Spleen (tissue), 11 donors: Measurements from ENCODE around the gene APCDD1L. TPM values are rescaled to one million over a fixed set of nuclear protein-coding genes. Genes with fewer than 3 reads are reported as not detected.

Experiments
- DNase-seq: peaks from one replicate; pipeline ENCODE4 v3.0.0-alpha.2; 2020
- H3K27ac ChIP-seq, 8 donors: fragments of 200-600 bp; sonication (generic) in 7 of 8; 1 replicate in 4 of 8; 2 replicates in 4 of 8; pipeline versions ENCODE4 v1.5.0 to v1.8.0; 2016 to 2021; ENCODE audit warnings: inconsistent platforms in 4 of 8, mild to moderate bottlenecking in 4 of 8, moderate library complexity in 1 of 8
- H3K27me3 ChIP-seq, 7 donors: fragments of 200-600 bp; sonication (generic) in 6 of 7; replicated peaks in 1 of 7; 1 replicate in 4 of 7; 2 replicates in 3 of 7; pipeline versions ENCODE4 v1.5.0 to v1.8.0; 2016 to 2021; ENCODE audit warnings: inconsistent platforms in 3 of 7, mild to moderate bottlenecking in 1 of 7
- H3K36me3 ChIP-seq, 6 donors: fragments of 200-600 bp; sonication (generic) in 5 of 6; 1 replicate in 4 of 6; 2 replicates in 2 of 6; pipeline versions ENCODE4 v1.5.0 to v1.8.0; 2016 to 2021; ENCODE audit warnings: inconsistent platforms in 2 of 6
- H3K4me1 ChIP-seq, 6 donors: fragments of 200-600 bp; sonication (generic) in 5 of 6; 1 replicate in 3 of 6; 2 replicates in 3 of 6; pipeline versions ENCODE4 v1.5.0 to v1.8.0; 2016 to 2021; ENCODE audit warnings: inconsistent platforms in 3 of 6
- H3K4me3 ChIP-seq, 8 donors: fragments of 200-600 bp; sonication (generic) in 7 of 8; 1 replicate in 4 of 8; 2 replicates in 4 of 8; pipeline versions ENCODE4 v1.5.0 to v1.8.0; 2016 to 2021; ENCODE audit warnings: inconsistent platforms in 4 of 8, mild to moderate bottlenecking in 4 of 8, moderate library complexity in 2 of 8
- H3K9me3 ChIP-seq, 8 donors: fragments of 200-600 bp; sonication (generic) in 7 of 8; 1 replicate in 4 of 8; 2 replicates in 4 of 8; pipeline versions ENCODE4 v1.5.0 to v1.8.0; 2016 to 2021; ENCODE audit warnings: inconsistent platforms in 4 of 8
- POLR2A ChIP-seq, 3 donors: fragments of 450-650 bp; IDR thresholded peaks; one replicate each; pipeline ENCODE4 v1.5.1; 2017; ENCODE audit warnings: antibody characterized with exemption in 3 of 3, mild to moderate bottlenecking in 1 of 3
- POLR2AphosphoS5 ChIP-seq, 3 donors: sonication (generic); formaldehyde crosslinking; IDR thresholded peaks; one replicate each; pipeline ENCODE4 v1.5.1; 2017; ENCODE audit warnings: antibody characterized with exemption in 3 of 3
- whole genome bisulfite sequencing, 5 donors: extraction: QIAGEN DNeasy Blood & Tissue Kit in 3 of 5; methylation state at CpG; one replicate each; pipeline versions ENCODE4 v1.1.5 to v1.1.7; 2013 to 2018; 5-methylcytosine and 5-hydroxymethylcytosine counted together
- intact Hi-C: fragments of 100-400 bp; cut with DNase I; formaldehyde crosslinking; loops from one replicate; pipeline ENCODE4 v1.15.0; 2023; ENCODE audit warnings: low total_unique reads
- polyA plus RNA-seq, 3 donors: library from polyadenylated mRNA; stranded (reverse); fragments of 200-250 nt; gene quantifications; one replicate each; pipeline ENCODE4 v1.2.1, GENCODE V29; 2013
- total RNA-seq, 7 donors: library from RNA; depleted of rRNA in 3 of 7; stranded (reverse); fragments of >200 nt in 3 of 7; fragmentation: NEBNext Ultra II Directional in 4 of 7; extraction: Animal tissue kit (Norgen Biotek cat#: 25700) in 4 of 7; gene quantifications; one replicate each; pipeline versions ENCODE4 v1.1.0 to v1.2.1, GENCODE V29; 2016 to 2021
- TF ChIP-seq, protein P1 (sequence below), 11 experiments: fragments of 200-600 bp in 7 of 11; fragments of 450-650 bp in 4 of 11; sonication (generic) in 4 of 11; IDR thresholded peaks in 8 of 11; conservative IDR thresholded peaks in 3 of 11; 1 replicate in 7 of 11; 2 replicates in 4 of 11; pipeline versions ENCODE4 v1.4.0 to v1.8.0; 2016 to 2021; ENCODE audit warnings: antibody characterized with exemption in 11 of 11, inconsistent platforms in 4 of 11, mild to moderate bottlenecking in 1 of 11
- donor health status: healthy with polysubstance abuse.
- donor health status: DM: no; HTN: no; CAD: no; lungs with moderate emphysema.
- donor health status: DM: no; HTN: no; CAD: no.
- donor health status: Bipolar disorder and iron deficiency.
- donor health status: healthy.
- donor health status: DM: no; HTN: no; CAD: no.
- donor health status: DM: yes; HTN: yes; CAD: no.

The APCDD1L gene
- total and polyA plus RNA-seq, 10 donors, result 0.03 to 0.50 TPM; not detected in 8

DNA sequence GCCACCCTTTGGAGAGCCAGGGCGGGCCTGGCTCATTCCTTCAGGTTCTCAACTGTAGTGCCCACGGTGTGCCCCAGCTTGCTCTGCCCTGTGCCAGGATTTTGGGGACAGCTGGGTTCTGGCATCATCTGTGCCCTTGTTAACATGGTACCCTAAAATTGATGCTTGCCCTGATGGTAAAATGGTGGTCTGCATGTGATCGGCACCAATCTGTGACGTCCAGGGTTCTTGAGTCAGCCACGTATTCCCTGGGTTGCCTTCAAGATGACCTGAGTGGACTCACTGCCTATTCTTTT, 31.2 kb upstream of the APCDD1L start:
- no peak for DNase-seq
- Histone ChIP-seq H3K9me3 (no peaks in the 10 kb centered on the region), H3K4me3 (no peak overlapping the region), H3K27me3 (peaks cover 0 to 20% (median 0%) of the 10 kb centered on the region in 7 donors), H3K4me1 (no peaks in the 10 kb centered on the region), H3K27ac (no peak overlapping the region), H3K36me3 (no peaks in the 10 kb centered on the region)
- intact Hi-C loops, result no loop called here
- TF ChIP-seq, protein P1, sequence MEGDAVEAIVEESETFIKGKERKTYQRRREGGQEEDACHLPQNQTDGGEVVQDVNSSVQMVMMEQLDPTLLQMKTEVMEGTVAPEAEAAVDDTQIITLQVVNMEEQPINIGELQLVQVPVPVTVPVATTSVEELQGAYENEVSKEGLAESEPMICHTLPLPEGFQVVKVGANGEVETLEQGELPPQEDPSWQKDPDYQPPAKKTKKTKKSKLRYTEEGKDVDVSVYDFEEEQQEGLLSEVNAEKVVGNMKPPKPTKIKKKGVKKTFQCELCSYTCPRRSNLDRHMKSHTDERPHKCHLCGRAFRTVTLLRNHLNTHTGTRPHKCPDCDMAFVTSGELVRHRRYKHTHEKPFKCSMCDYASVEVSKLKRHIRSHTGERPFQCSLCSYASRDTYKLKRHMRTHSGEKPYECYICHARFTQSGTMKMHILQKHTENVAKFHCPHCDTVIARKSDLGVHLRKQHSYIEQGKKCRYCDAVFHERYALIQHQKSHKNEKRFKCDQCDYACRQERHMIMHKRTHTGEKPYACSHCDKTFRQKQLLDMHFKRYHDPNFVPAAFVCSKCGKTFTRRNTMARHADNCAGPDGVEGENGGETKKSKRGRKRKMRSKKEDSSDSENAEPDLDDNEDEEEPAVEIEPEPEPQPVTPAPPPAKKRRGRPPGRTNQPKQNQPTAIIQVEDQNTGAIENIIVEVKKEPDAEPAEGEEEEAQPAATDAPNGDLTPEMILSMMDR (IDR thresholded peaks at IDR 0.05 in 8 of 11, conservative IDR thresholded peaks at IDR 0.05 in 3 of 11), result no peak
- no peak for TF ChIP-seq POLR2A (IDR thresholded peaks at IDR 0.05)
- TF ChIP-seq POLR2AphosphoS5 (IDR thresholded peaks at IDR 0.05), result no peak
- WGBS, 5 donors, result 88 to 93% (median 91%) methylated on average over 4 to 5 of the region's 5 CpGs

DNA sequence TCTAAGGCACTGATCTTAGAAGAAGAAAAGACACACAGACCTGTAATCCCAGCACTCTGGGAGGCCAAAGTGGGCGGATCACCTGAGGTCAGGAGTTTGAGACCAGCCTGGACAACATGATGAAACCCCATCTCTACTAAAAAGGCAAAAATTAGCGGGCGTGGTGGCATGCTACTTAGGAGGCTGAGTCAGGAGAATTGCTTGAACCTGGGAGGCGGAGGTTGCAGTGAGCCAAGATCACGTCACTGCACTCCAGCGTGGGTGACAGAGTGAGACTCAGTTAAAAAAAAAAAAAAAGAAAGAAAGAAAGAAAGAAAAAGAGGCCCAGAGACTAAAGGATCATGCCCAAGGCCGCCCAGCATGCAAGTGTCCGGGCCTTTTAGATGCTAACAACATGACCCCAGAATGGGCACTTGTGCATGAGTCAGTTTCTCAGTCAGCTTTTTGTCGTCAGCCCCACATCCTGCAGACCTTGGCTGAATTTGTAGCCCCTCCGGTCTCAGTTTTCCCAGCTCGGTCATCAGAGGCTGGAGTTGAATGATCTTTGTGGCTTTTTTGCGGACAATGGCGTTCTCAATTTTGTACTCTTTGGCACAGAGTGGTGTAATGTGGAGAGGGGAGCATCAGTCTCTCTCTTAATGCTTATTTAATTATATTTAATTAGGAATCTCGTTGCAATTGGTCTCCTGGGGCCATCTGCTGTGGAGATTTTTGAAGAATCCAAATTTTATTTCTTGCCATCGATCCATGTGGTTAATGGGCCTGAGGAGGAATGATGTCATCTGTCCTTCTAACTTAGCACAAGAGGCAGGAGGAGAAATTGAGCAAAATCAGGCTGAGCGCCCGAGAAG, 30.6 kb upstream of the APCDD1L start:
- no peak overlapping the region for H3K4me3 ChIP-seq
- 84 to 90% (median 86%) methylated on average over 17 of the region's 17 CpGs for WGBS, 5 donors
- no peak for DNase-seq
- no peaks in the 10 kb centered on the region for H3K4me1 ChIP-seq
- intact Hi-C loops, result no loop called here
- peaks cover 0 to 20% (median 0%) of the 10 kb centered on the region in 7 donors for H3K27me3 ChIP-seq
- H3K27ac ChIP-seq, result no peak overlapping the region
- TF ChIP-seq POLR2AphosphoS5 (IDR thresholded peaks at IDR 0.05) (no peak), POLR2A (IDR thresholded peaks at IDR 0.05) (no peak)
- TF ChIP-seq, protein P1 (IDR thresholded peaks at IDR 0.05 in 8 of 11, conservative IDR thresholded peaks at IDR 0.05 in 3 of 11), result no peak
- H3K36me3 ChIP-seq, result no peaks in the 10 kb centered on the region
- no peaks in the 10 kb centered on the region for H3K9me3 ChIP-seq

DNA sequence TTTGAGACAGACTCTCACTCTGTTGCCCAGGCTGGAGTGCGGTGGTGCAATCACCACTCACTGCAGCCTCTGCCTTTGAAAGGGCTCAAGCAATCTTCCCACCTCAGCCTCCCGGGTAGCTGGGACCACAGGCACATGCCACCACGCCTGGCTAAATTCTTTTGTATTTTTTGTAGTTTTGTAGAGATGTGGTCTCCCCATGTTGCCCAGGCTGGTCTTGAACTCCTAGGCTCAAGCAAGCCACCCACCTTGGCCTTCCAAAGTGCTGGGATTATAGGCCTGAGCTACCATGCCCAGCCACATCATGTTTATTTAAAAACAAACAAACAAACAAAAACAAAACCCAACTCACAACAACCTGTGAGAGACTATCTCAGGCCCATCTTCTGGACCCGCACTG, 29.7 kb upstream of the APCDD1L start:
- Histone ChIP-seq H3K9me3 (no peaks in the 10 kb centered on the region), H3K4me1 (no peaks in the 10 kb centered on the region), H3K4me3 (no peak overlapping the region), H3K27me3 (peaks cover 0 to 20% (median 0%) of the 10 kb centered on the region in 7 donors), H3K27ac (no peak overlapping the region), H3K36me3 (no peaks in the 10 kb centered on the region)
- no peak for DNase-seq
- TF ChIP-seq, protein P1 (IDR thresholded peaks at IDR 0.05 in 8 of 11, conservative IDR thresholded peaks at IDR 0.05 in 3 of 11), result no peak
- TF ChIP-seq POLR2A (IDR thresholded peaks at IDR 0.05) (no peak), POLR2AphosphoS5 (IDR thresholded peaks at IDR 0.05) (no peak)
- intact Hi-C loops, result no loop called here
- WGBS, 5 donors, result 92 to 98% (median 92%) methylated on average over 4 of the region's 4 CpGs

DNA sequence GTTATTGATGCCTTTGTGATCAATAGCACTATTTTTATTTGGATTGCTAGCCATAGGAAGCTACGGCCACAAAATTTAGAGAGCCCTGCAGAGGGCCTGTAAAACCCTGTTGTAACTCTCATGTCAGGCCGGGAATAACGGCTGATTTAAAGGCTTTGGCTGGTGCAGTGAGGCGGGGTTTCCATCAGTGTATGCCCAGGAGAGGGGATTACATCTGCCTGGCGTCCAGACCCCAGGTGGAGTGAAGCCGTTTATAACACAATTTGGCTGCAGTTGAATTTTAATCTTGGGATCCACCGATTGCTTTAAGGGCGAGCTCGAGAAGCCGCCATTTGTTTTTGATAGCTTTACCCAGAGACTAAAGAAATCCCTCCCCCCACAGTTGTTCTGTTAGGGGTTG, 29.1 kb upstream of the APCDD1L start:
- Histone ChIP-seq H3K4me1 (no peaks in the 10 kb centered on the region), H3K4me3 (no peak overlapping the region), H3K9me3 (peaks cover 0 to under 1% (median 0%) of the 10 kb centered on the region in 8 donors), H3K27ac (no peak overlapping the region), H3K36me3 (no peaks in the 10 kb centered on the region), H3K27me3 (peaks cover 0 to 20% (median 0%) of the 10 kb centered on the region in 7 donors)
- intact Hi-C loops, result no loop called here
- TF ChIP-seq POLR2A (IDR thresholded peaks at IDR 0.05) (no peak), POLR2AphosphoS5 (IDR thresholded peaks at IDR 0.05) (no peak)
- TF ChIP-seq, protein P1 (IDR thresholded peaks at IDR 0.05 in 8 of 11, conservative IDR thresholded peaks at IDR 0.05 in 3 of 11), result no peak
- DNase-seq, result no peak
- 76 to 88% (median 85%) methylated on average over 10 of the region's 10 CpGs for WGBS, 5 donors
